PC-3 (cell line): ENCODE results near the gene GATA3. TPM values are rescaled to one million over a fixed set of nuclear protein-coding genes. Genes with fewer than 3 reads are reported as not detected.

ENCODE experiments used
- ATAC-seq: fragments of 200-7000 bp; cut with Tn5 transposase; 2 replicates; pipeline ENCODE4 v1.9.1; 2020; ENCODE audit warnings: mild to moderate bottlenecking, moderate library complexity
- BruUV-seq: library from RNA; stranded (reverse); fragments of 400-500 nt; replicated peaks from 2 replicates; lab custom pipeline; 2021; lab: Mats Ljungman, UMichigan
- CTCF ChIA-PET: fragments of 300-600 bp; sonication (Branson Sonifier 250); formaldehyde crosslinking; loops from one replicate; lab custom pipeline; 2022; ENCODE audit warnings: antibody characterized with exemption; lab: Charles Lee
- POLR2A ChIA-PET: fragments of 300-600 bp; sonication (Branson Sonifier 250); formaldehyde crosslinking; loops from one replicate; lab custom pipeline; 2022; ENCODE audit warnings: antibody characterized with exemption; ENCODE audit not compliant: unreplicated experiment; lab: Charles Lee
- DNase-seq: peaks from one replicate; pipeline ENCODE4 v3.0.0-alpha.2; 2015
- H2AFZ ChIP-seq: fragments of 300-600 bp; sonication (generic); 2 replicates; pipeline ENCODE4 v1.6.0; 2016; ENCODE audit warnings: antibody characterized with exemption, low read length
- H3F3A ChIP-seq: fragments of 300-600 bp; sonication (generic); one replicate; pipeline ENCODE4 v1.6.0; 2017; ENCODE audit warnings: antibody characterized with exemption, low read length, control low read depth, mild to moderate bottlenecking; ENCODE audit not compliant: unreplicated experiment
- H3K27ac ChIP-seq: fragments of 300-600 bp; sonication (generic); 2 replicates; pipeline ENCODE4 v1.5.1; 2016; ENCODE audit warnings: mild to moderate bottlenecking, low read length
- H3K27me3 ChIP-seq: fragments of 300-600 bp; sonication (generic); 2 replicates; pipeline ENCODE4 v1.6.1; 2016; ENCODE audit warnings: low read length, mixed read lengths
- H3K36me3 ChIP-seq: fragments of 300-600 bp; sonication (generic); 2 replicates; pipeline ENCODE4 v1.6.1; 2016; ENCODE audit warnings: low read depth, mixed run types, low read length, mixed read lengths
- H3K4me1 ChIP-seq: fragments of 300-600 bp; sonication (generic); 2 replicates; pipeline ENCODE4 v1.5.1; 2016; ENCODE audit warnings: low read length; ENCODE audit not compliant: insufficient read depth
- H3K4me2 ChIP-seq: fragments of 300-600 bp; sonication (generic); 2 replicates; pipeline ENCODE4 v1.6.0; 2016; ENCODE audit warnings: low read length
- H3K4me3 ChIP-seq: fragments of 300-600 bp; sonication (generic); 2 replicates; pipeline ENCODE4 v1.5.1; 2016; ENCODE audit warnings: mild to moderate bottlenecking, low read length, mixed read lengths
- H3K79me2 ChIP-seq: fragments of 300-600 bp; sonication (generic); 2 replicates; pipeline ENCODE4 v1.6.1; 2017; ENCODE audit warnings: low read length, mixed read lengths
- H3K9ac ChIP-seq: fragments of 300-600 bp; sonication (generic); 2 replicates; pipeline ENCODE4 v1.6.0; 2016; ENCODE audit warnings: mild to moderate bottlenecking, low read length
- H3K9me2 ChIP-seq: fragments of 300-600 bp; sonication (generic); replicated peaks from 2 replicates; pipeline ENCODE4 v1.6.1; 2016; ENCODE audit warnings: mixed run types, low read length, mixed read lengths
- H3K9me3 ChIP-seq: fragments of 300-600 bp; sonication (generic); 2 replicates; pipeline ENCODE4 v1.6.1; 2016; ENCODE audit warnings: low read length, mixed read lengths
- H4K20me1 ChIP-seq: fragments of 300-600 bp; sonication (generic); 2 replicates; pipeline ENCODE4 v1.6.1; 2016; ENCODE audit warnings: low read length, mixed read lengths
- CTCF ChIP-seq: fragments of 300-600 bp; sonication (generic); conservative IDR thresholded peaks from 2 replicates; pipeline ENCODE4 v1.5.1; 2017; ENCODE audit warnings: antibody characterized with exemption, low read depth, mild to moderate bottlenecking, low read length
- EZH2 ChIP-seq: fragments of 300-600 bp; sonication (generic); IDR thresholded peaks from one replicate; pipeline ENCODE4 v1.6.1; 2017; ENCODE audit warnings: antibody characterized with exemption, mild to moderate bottlenecking, low read length; ENCODE audit not compliant: unreplicated experiment
- EZH2phosphoT487 ChIP-seq: fragments of 300-600 bp; sonication (generic); IDR thresholded peaks from 2 replicates; pipeline ENCODE4 v1.6.1; 2018; ENCODE audit warnings: mild to moderate bottlenecking, antibody characterized with exemption, low read length, borderline replicate concordance
- intact Hi-C: fragments of 100-400 bp; cut with micrococcal nuclease; formaldehyde crosslinking; loops from 2 replicates; pipeline ENCODE4 v1.9.0; 2023
- total RNA-seq: library from RNA; depleted of rRNA; stranded (reverse); fragments of >200 nt; gene quantifications from 2 replicates; pipeline ENCODE4 v1.2.3, GENCODE V29; 2014

GATA3 gene
- total RNA-seq, 1 experiment from 2014 or later: 2.6 TPM

- no peaks in the 10 kb centered on the region for H4K20me1 ChIP-seq
- CTCF ChIA-PET: no interaction called here
- H3K4me1 ChIP-seq: no peaks in the 10 kb centered on the region
- no peak for ATAC-seq
- no peaks in the 10 kb centered on the region for H3F3A ChIP-seq
- intact Hi-C loops: no loop called here
- POLR2A ChIA-PET: no interaction called here
- BruUV-seq: no TSS peak
- no peak overlapping the region for H3K4me2 ChIP-seq
- no peak for TF ChIP-seq CTCF
- no peak for TF ChIP-seq EZH2
- no peak for TF ChIP-seq EZH2phosphoT487
- H3K79me2 ChIP-seq: no peaks in the 10 kb centered on the region
- 0 out of 2 replicates have a peak, but pooled peaks cover 4% of the 10 kb centered on the region for H3K9me3 ChIP-seq
- H2AFZ ChIP-seq: no peak overlapping the region
- H3K4me3 ChIP-seq: no peak overlapping the region
- H3K27me3 ChIP-seq: no peaks in the 10 kb centered on the region
- no peak overlapping the region for H3K9ac ChIP-seq
- H3K9me2 ChIP-seq: no peaks in the 10 kb centered on the region
- DNase-seq: no peak
- no peaks in the 10 kb centered on the region for H3K36me3 ChIP-seq
- H3K27ac ChIP-seq: no peak overlapping the region
These were observed 45.5 kb upstream of the GATA3 start for GRCh38 chr10:8009031-8009430.

GRCh38 chr10:8013006-8013405 lies 41.5 kb upstream of the GATA3 start:
- Histone ChIP-seq H3K27me3 (no peaks in the 10 kb centered on the region), H3K9ac (no peak overlapping the region), H3K27ac (no peak overlapping the region), H3K4me2 (no peak overlapping the region), H4K20me1 (no peaks in the 10 kb centered on the region), H3F3A (no peaks in the 10 kb centered on the region), H3K4me1 (no peaks in the 10 kb centered on the region), H2AFZ (no peak overlapping the region), H3K9me2 (no peaks in the 10 kb centered on the region), H3K4me3 (no peak overlapping the region), H3K36me3 (no peaks in the 10 kb centered on the region), H3K9me3 (no peaks in the 10 kb centered on the region), H3K79me2 (no peaks in the 10 kb centered on the region)
- no peak for TF ChIP-seq EZH2
- no TSS peak for BruUV-seq
- intact Hi-C loops: no loop called here
- ChIA-PET POLR2A (no interaction called here), CTCF (no interaction called here)
- DNase-seq: no peak
- ATAC-seq: no peak

DNA sequence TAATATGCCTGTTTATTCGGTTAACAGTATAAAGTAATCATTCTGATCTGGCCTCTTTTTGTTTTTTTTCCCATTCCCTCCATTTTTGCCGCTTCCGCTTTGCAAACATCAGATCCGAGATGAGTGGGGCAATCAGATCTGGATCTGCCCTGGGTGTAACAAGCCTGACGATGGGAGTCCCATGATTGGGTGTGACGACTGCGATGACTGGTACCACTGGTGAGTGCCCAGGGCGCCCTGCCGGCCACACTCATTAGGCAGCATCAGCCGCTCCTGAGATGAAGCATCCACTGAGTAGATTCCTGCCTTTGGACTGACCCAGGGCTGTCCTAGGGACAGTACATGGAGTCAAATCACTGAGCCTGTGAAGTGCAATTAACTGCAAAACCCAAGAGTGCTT lies 40.9 kb upstream of the GATA3 start:
- ATAC-seq (no peak), DNase-seq (no peak)
- no peaks in the 10 kb centered on the region for H3K27me3 ChIP-seq
- H4K20me1 ChIP-seq: no peaks in the 10 kb centered on the region
- H3K4me2 ChIP-seq: no peak overlapping the region
- H3K9me3 ChIP-seq: no peaks in the 10 kb centered on the region
- H3F3A ChIP-seq: no peaks in the 10 kb centered on the region
- no peaks in the 10 kb centered on the region for H3K36me3 ChIP-seq
- POLR2A ChIA-PET: no interaction called here
- TF ChIP-seq CTCF (no peak), EZH2phosphoT487 (no peak), EZH2 (no peak)
- H3K27ac ChIP-seq: no peak overlapping the region
- no peak overlapping the region for H2AFZ ChIP-seq
- H3K4me3 ChIP-seq: no peak overlapping the region
- no peaks in the 10 kb centered on the region for H3K79me2 ChIP-seq
- H3K4me1 ChIP-seq: no peaks in the 10 kb centered on the region
- BruUV-seq: no TSS peak
- CTCF ChIA-PET: no interaction called here
- intact Hi-C loops: no loop called here
- no peaks in the 10 kb centered on the region for H3K9me2 ChIP-seq
- no peak overlapping the region for H3K9ac ChIP-seq
